GM12872 (cell line): Measurements from ENCODE around the gene GRM4.

Experiments used
- CTCF ChIP-seq: IDR thresholded peaks from 3 replicates; pipeline ENCODE4 v1.5.1; 2011; ENCODE audit warnings: low read depth, mild to moderate bottlenecking, low read length, moderate library complexity; ENCODE audit not compliant: insufficient read depth

Gene GRM4

GRCh38 chr6:34074064-34074742 lies 71.7 kb downstream of the GRM4 start:
- 0 out of 3 replicates have a peak, but pooled peaks have one; percentile 6 for TF ChIP-seq CTCF

- TF ChIP-seq CTCF: no peak
Observed at GRCh38 chr6:34073540-34073939, 72.3 kb downstream of the GRM4 start.

DNA sequence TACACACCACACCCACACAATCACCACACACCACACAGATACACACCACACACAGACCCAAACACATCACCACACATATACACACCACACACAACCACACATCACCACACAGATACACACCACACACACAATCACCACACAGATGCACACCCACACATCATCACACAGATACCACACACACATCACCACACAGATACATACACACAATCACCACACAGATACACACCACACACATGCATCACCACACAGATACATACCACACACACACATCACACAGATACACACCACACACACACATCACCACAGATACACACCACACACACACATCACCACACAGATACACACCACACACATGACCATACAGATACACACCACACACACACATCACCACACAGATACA lies 73.2 kb downstream of the GRM4 start:
- TF ChIP-seq CTCF: no peak

GRCh38 chr6:34071884-34072379 lies 74.0 kb downstream of the GRM4 start:
- no peak for TF ChIP-seq CTCF

DNA sequence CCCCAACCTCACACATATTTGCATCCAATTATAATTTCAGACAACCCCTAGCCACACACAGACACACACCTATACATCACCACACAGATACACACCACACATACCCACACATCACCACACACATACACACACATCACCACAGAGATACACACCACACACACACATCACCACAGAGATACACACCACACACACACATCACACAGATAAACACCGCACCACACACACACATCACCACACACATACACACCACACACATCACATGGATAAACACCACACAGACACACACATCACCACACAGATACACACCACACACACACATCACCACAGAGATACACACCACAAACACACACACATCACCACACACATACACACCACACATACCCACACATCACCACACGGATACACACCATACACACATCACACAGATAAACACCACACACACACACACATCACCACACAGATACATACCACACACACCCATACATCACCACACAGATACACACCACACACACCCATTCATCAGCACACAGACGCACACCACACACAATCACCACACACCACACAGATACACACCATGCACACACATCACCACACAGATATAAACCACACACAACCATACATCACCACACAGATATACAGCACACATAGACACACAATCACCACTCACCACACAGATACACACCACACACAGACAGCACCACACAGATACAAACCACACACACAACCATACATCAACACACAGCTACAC lies 74.6 kb downstream of the GRM4 start:
- no peak for TF ChIP-seq CTCF

DNA sequence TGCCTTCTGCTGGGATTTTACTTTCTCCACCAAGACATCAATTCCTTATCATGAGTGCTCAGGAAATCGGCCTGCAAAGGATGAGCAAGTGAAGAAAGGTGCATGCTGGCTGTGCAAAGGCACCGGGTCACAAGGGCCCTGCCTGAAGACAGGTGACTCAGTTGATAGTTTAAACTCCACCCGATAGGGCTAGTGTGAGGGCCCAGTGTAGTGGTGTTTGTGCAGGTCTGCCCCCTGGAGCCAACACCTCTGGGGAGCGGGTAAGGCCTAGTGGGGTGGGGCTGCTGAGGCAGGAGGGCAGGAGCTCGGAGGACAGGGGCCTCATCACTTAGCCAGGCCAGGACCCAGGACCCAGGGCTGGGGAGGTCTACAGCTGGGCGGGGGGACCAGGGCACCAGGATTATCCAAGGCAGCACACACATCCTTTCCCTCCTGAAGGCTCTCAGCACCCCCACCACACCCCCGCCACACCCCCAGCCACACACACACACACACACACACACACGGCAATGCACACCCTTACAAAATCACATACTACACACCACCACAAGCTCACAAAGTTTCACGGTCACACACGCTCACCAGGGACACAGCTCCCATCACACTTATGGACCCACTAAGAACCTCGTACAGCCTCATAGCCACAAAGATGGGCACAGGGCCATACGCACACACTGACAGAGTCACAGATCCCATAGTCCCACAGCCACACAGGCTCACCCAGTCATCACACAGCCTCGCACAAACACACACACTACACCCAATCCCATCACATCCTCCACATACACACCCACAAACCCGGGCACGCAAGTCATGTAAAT lies 75.4 kb downstream of the GRM4 start:
- no peak for TF ChIP-seq CTCF

DNA sequence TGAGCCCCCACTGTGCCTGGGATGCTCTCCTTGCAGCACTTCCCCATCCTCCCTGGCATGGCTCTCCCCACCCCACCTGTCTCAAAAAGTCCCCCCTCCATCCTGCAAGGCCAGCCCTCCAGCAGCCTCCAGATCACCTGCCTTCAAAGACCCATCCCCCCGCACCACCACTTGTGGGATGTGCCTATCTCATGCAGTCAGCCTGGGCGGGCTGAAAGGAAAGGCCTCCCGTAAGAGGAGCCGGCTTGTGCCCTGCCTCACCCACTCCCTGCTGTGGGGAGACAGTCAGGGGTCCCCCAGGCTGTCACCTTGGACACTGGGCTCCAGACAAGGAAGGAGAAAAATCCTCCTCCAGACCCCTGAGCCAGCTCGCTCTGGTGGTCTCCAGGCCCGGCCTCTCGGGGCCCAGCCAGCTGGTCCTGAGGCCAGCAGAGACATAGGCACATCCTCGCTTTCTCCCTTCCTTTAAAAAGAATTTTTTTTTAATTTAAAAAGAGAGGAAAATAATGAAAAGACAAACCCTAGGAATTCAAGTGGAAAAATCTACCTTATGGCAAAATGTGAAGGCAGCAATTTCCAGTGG lies 77.3 kb downstream of the GRM4 start:
- no peak for TF ChIP-seq CTCF
